ENCODE results near the gene AFAP1L2.

The AFAP1L2 gene

DNA sequence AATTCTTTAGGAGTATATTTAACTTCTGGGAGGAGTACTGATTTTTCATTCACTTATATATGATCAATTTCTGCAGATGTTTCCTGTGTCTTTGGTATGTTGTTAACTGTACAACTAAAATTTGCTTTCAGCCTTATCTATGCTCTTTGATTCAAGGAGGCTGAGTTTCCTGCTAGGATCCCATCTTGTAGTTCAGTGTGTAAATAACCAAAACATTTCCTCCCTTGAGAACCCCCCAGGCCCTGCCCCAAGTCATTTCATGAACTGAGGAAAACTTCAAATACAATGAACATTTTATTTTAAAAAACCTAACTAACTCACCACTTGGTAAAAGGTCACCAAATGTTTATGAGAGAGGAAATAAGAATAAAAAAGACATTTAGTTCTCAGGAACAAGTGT, 109.8 kb downstream of the AFAP1L2 start:
- no peak for DNase-seq (ENCODE audit: low read depth)
- TF ChIP-seq, protein P1, sequence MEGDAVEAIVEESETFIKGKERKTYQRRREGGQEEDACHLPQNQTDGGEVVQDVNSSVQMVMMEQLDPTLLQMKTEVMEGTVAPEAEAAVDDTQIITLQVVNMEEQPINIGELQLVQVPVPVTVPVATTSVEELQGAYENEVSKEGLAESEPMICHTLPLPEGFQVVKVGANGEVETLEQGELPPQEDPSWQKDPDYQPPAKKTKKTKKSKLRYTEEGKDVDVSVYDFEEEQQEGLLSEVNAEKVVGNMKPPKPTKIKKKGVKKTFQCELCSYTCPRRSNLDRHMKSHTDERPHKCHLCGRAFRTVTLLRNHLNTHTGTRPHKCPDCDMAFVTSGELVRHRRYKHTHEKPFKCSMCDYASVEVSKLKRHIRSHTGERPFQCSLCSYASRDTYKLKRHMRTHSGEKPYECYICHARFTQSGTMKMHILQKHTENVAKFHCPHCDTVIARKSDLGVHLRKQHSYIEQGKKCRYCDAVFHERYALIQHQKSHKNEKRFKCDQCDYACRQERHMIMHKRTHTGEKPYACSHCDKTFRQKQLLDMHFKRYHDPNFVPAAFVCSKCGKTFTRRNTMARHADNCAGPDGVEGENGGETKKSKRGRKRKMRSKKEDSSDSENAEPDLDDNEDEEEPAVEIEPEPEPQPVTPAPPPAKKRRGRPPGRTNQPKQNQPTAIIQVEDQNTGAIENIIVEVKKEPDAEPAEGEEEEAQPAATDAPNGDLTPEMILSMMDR (IDR thresholded peaks at IDR 0.05; ENCODE audit: control insufficient read depth, extremely low read depth, insufficient read depth), result no peak
- no peak overlapping the region for H3K4me3 ChIP-seq (ENCODE audit: low read depth, low read length)

DNA sequence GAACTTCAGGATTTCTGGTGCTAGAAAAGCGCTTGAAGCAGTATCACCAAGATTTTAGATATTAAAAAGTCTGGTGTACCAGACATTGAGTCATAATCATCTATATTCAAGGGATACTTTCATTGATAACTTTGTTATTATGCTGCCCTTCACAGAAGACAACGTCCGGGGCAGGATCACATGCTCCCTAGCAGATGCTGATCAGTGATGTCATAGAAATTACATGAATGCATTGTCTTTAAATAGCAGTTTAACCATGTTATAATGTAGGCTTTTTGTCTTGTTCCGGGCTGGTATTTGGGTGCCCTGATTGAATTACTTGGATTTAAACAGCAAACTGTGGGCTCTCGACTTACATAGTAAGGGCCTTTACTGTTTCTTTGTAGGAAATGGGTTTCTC, 111.2 kb downstream of the AFAP1L2 start:
- H3K4me3 ChIP-seq (ENCODE audit: low read depth, low read length), result no peak overlapping the region
- no peak for DNase-seq (ENCODE audit: low read depth)
- TF ChIP-seq, protein P1 (IDR thresholded peaks at IDR 0.05; ENCODE audit: control insufficient read depth, extremely low read depth, insufficient read depth), result no peak

DNA sequence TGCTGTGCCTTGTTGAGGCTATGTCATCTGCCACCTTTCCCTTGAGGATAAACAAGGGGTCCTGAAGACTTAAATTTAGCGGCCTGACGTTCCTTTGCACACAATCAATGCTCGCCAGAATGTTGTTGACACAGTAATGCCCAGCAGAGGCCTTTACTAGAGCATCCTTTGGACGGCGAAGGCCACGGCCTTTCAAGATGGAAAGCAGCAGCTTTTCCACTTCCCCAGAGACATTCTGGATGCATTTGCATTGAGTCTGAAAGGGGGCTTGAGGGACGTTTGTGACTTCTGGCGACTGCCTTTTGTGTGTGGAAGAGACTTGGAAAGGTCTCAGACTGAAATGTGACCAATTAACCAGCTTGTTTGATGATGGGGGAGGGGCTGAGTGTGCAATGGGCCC, 112.8 kb downstream of the AFAP1L2 start:
- H3K4me3 ChIP-seq (ENCODE audit: low read depth, low read length), result no peak overlapping the region
- TF ChIP-seq, protein P1 (IDR thresholded peaks at IDR 0.05; ENCODE audit: control insufficient read depth, extremely low read depth, insufficient read depth), result no peak
- DNase-seq (ENCODE audit: low read depth), result no peak

DNA sequence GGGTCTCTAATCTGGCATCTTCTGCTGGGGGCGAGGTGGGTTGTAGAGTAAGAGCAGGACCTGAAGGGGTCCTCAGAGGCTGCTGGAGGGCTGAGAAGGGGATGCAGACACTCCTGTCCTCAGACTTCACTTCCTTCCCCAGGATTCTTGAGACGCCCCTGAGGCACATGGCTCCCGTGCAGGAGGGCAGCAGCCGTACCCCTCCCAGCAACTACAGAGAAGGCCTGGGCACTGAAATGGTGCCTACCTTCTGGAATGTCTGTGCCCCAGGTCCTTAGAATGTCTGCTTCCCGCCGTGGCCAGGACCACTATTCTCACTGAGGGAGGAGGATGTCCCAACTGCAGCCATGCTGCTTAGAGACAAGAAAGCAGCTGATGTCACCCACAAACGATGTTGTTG, 113.2 kb downstream of the AFAP1L2 start:
- TF ChIP-seq, protein P1 (IDR thresholded peaks at IDR 0.05; ENCODE audit: control insufficient read depth, extremely low read depth, insufficient read depth), result no peak
- H3K4me3 ChIP-seq (ENCODE audit: low read depth, low read length), result no peak overlapping the region
- no peak for DNase-seq (ENCODE audit: low read depth)

DNA sequence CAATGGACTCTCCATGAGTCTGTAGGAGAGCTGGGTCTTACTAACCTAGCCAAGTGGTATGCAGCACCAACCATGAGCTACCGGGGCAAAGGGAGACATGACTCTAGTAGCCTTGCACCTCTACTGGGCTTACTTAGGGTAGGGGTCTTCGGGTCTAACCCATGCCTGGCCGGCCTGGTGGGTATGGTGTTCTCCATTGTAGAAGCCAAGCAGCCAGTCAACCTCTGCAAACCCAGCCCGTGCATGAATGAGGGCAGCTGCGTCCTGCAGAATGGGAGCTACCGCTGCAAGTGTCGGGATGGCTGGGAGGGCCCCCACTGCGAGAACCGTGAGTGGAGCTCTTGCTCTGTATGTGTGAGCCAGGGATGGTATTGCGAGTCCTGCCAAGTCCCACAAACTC, 114.3 kb downstream of the AFAP1L2 start:
- no peak for DNase-seq (ENCODE audit: low read depth)
- no peak overlapping the region for H3K4me3 ChIP-seq (ENCODE audit: low read depth, low read length)
- TF ChIP-seq, protein P1 (IDR thresholded peaks at IDR 0.05; ENCODE audit: control insufficient read depth, extremely low read depth, insufficient read depth), result no peak

DNA sequence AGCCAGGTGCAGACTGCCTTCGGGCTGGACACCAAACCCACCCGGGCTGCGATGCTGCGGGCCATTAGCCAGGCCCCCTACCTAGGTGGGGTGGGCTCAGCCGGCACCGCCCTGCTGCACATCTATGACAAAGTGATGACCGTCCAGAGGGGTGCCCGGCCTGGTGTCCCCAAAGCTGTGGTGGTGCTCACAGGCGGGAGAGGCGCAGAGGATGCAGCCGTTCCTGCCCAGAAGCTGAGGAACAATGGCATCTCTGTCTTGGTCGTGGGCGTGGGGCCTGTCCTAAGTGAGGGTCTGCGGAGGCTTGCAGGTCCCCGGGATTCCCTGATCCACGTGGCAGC, 115.2 kb downstream of the AFAP1L2 start:
- H3K4me3 ChIP-seq (ENCODE audit: low read depth, low read length), result no peak overlapping the region
- TF ChIP-seq, protein P1 (IDR thresholded peaks at IDR 0.05; ENCODE audit: control insufficient read depth, extremely low read depth, insufficient read depth), result no peak
- no peak for DNase-seq (ENCODE audit: low read depth)

DNA sequence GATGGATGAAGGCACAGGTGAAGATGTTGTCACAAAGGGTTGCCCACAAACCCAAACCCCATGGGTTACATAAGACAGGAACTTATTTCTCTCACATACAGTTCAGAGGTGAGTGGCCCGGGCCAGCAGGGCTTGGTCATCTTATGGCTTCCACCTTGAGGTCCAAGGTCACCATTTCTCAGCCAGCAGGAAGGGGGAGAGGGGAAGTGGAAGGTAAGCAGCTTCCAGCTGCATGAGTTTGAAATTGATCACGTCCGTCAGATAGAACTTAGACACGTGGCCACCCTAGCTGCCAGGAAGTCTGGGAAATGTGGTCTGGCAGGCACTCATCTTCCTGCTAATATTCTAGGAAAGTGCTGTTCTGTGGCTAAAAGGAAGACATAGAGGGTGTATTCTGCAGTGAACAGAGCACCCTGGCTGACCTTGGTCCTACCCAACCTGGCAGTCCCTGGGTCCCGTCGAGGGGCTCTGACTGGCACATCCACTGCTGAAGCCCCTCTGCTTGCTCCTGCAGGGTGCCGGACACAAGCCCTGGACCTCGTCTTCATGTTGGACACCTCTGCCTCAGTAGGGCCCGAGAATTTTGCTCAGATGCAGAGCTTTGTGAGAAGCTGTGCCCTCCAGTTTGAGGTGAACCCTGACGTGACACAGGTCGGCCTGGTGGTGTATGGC, 115.7 kb downstream of the AFAP1L2 start:
- TF ChIP-seq, protein P1 (IDR thresholded peaks at IDR 0.05; ENCODE audit: control insufficient read depth, extremely low read depth, insufficient read depth), result no peak
- no peak overlapping the region for H3K4me3 ChIP-seq (ENCODE audit: low read depth, low read length)
- no peak for DNase-seq (ENCODE audit: low read depth)
